Uterus (tissue), 4 donors: ENCODE data around the gene EXOC6. TPM values are rescaled to one million over a fixed set of nuclear protein-coding genes. Genes with fewer than 3 reads are reported as not detected.
A peak's percentile ranks its signal among the peaks of the same experiment; 100 is the strongest.

ENCODE experiments used
- DNase-seq, 2 donors: peaks; one replicate each; pipeline ENCODE4 v3.0.0-alpha.2; 2019 to 2020
- H3K27ac ChIP-seq, 2 donors: fragments of 200-600 bp; sonication (generic); 1 replicate in 1 of 2; 2 replicates in 1 of 2; pipeline ENCODE4 v1.5.1; 2016 to 2018
- H3K27me3 ChIP-seq, 2 donors: fragments of 200-600 bp; sonication (generic); one replicate each; pipeline ENCODE4 v1.5.1; 2018 to 2019; ENCODE audit warnings: control low read depth in 1 of 2
- H3K36me3 ChIP-seq, 2 donors: fragments of 200-600 bp; sonication (generic); one replicate each; pipeline ENCODE4 v1.5.1; 2019; ENCODE audit warnings: control low read depth in 1 of 2
- H3K4me1 ChIP-seq, 2 donors: fragments of 200-600 bp; sonication (generic); one replicate each; pipeline ENCODE4 v1.5.1; 2018 to 2019; ENCODE audit warnings: control low read depth in 1 of 2
- H3K4me3 ChIP-seq, 2 donors: fragments of 200-600 bp; sonication (generic); 1 replicate in 1 of 2; 2 replicates in 1 of 2; pipeline ENCODE4 v1.5.1; 2018 to 2019; ENCODE audit warnings: mild to moderate bottlenecking in 1 of 2
- H3K9me3 ChIP-seq, 2 donors: fragments of 200-600 bp; sonication (generic); one replicate each; pipeline ENCODE4 v1.5.1; 2019; ENCODE audit warnings: control low read depth in 1 of 2
- CTCF ChIP-seq, 4 experiments: fragments of 200-600 bp in 2 of 4; fragments of 450-650 bp in 2 of 4; sonication (generic) in 2 of 4; IDR thresholded peaks; one replicate each; pipeline ENCODE4 v1.5.1; 2016 to 2019; ENCODE audit warnings: antibody characterized with exemption in 4 of 4, mild to moderate bottlenecking in 2 of 4, moderate library complexity in 1 of 4
- POLR2A ChIP-seq, 2 donors: fragments of 450-650 bp; IDR thresholded peaks; one replicate each; pipeline ENCODE4 v1.6.1; 2016; ENCODE audit warnings: antibody characterized with exemption in 2 of 2, mild to moderate bottlenecking in 1 of 2, moderate library complexity in 1 of 2
- intact Hi-C: fragments of 100-400 bp; cut with DNase I; formaldehyde crosslinking; loops from one replicate; pipeline ENCODE4 v1.15.1; 2023; ENCODE audit warnings: low total_unique reads
- total RNA-seq, 4 donors: library from RNA; depleted of rRNA in 3 of 4; stranded (reverse); fragments of >200 nt in 3 of 4; gene quantifications; one replicate each; pipeline versions ENCODE4 v1.1.0 to v1.2.4, GENCODE V29; 2014 to 2023
- donor health status: DM: yes; HTN: yes; CAD: no.

EXOC6 gene
- total RNA-seq, 4 donors from 2014 or later = 4.9 to 35.4 (median 20.2) TPM

GRCh38 chr10:92829042-92829785 lies 19.1 kb upstream of the EXOC6 start:
- intact Hi-C loops = no loop called here
- no peak for TF ChIP-seq POLR2A (IDR thresholded peaks at IDR 0.05)
- Histone ChIP-seq H3K4me3 (no peak overlapping the region), H3K27ac (no peak overlapping the region), H3K27me3 (no peaks in the 10 kb centered on the region), H3K9me3 (no peaks in the 10 kb centered on the region), H3K36me3 (no peaks in the 10 kb centered on the region), H3K4me1 (no peaks in the 10 kb centered on the region)
- no peak for DNase-seq

- Histone ChIP-seq H3K9me3 (no peaks in the 10 kb centered on the region), H3K4me3 (no peak overlapping the region), H3K27me3 (no peaks in the 10 kb centered on the region), H3K36me3 (no peaks in the 10 kb centered on the region), H3K4me1 (no peaks in the 10 kb centered on the region), H3K27ac (no peak overlapping the region)
- TF ChIP-seq CTCF (IDR thresholded peaks at IDR 0.05) = no peak
- TF ChIP-seq POLR2A (IDR thresholded peaks at IDR 0.05) = no peak
- DNase-seq = no peak
- intact Hi-C loops = no loop called here
Measured at GRCh38 chr10:92829786-92830377, 18.4 kb upstream of the EXOC6 start.

- no peak for DNase-seq
- intact Hi-C loops = no loop called here
- Histone ChIP-seq H3K27me3 (no peaks in the 10 kb centered on the region), H3K9me3 (no peaks in the 10 kb centered on the region), H3K4me3 (no peak overlapping the region), H3K27ac (peak overlapping the region; percentile 8 to 10), H3K36me3 (no peaks in the 10 kb centered on the region), H3K4me1 (no peaks in the 10 kb centered on the region)
- TF ChIP-seq POLR2A (IDR thresholded peaks at IDR 0.05) (no peak), CTCF (IDR thresholded peaks at IDR 0.05) (no peak)
Measured at GRCh38 chr10:92830478-92831389, 17.6 kb upstream of the EXOC6 start.

- Histone ChIP-seq H3K9me3 (no peaks in the 10 kb centered on the region), H3K27me3 (no peaks in the 10 kb centered on the region), H3K4me1 (no peaks in the 10 kb centered on the region), H3K36me3 (no peaks in the 10 kb centered on the region), H3K4me3 (no peak overlapping the region), H3K27ac (no peak overlapping the region)
- TF ChIP-seq CTCF (IDR thresholded peaks at IDR 0.05) (no peak), POLR2A (IDR thresholded peaks at IDR 0.05) (no peak)
- DNase-seq = no peak
- intact Hi-C loops = no loop called here
Measured at GRCh38 chr10:92832121-92832520, 16.2 kb upstream of the EXOC6 start.

GRCh38 chr10:92832998-92833650 lies 15.2 kb upstream of the EXOC6 start:
- no peaks in the 10 kb centered on the region for H3K4me1 ChIP-seq
- H3K27ac ChIP-seq = no peak overlapping the region
- H3K27me3 ChIP-seq = no peaks in the 10 kb centered on the region
- H3K36me3 ChIP-seq = no peaks in the 10 kb centered on the region
- H3K9me3 ChIP-seq = no peaks in the 10 kb centered on the region
- intact Hi-C loops = no loop called here
- TF ChIP-seq CTCF (IDR thresholded peaks at IDR 0.05) = no peak
- TF ChIP-seq POLR2A (IDR thresholded peaks at IDR 0.05) = no peak
- H3K4me3 ChIP-seq = no peak overlapping the region
- DNase-seq = no peak
